ENCODE data around the gene CUL5.

- no peak for TF ChIP-seq CTCF (IDR thresholded peaks at IDR 0.05)
- no peak for TF ChIP-seq MAX (IDR thresholded peaks at IDR 0.05)
- no peak for TF ChIP-seq HOXA7 (CRISPR knock-in tag; IDR thresholded peaks at IDR 0.05)
- TF ChIP-seq REST (IDR thresholded peaks at IDR 0.05), result no peak
- TF ChIP-seq CHD2 (IDR thresholded peaks at IDR 0.05; ENCODE audit: low read length, partially characterized antibody), result no peak
- no peak for TF ChIP-seq POLR2A (IDR thresholded peaks at IDR 0.05; ENCODE audit: low read length)
- no peak for TF ChIP-seq TP53 (CRISPR knock-in tag; IDR thresholded peaks at IDR 0.05)
- TF ChIP-seq HDAC2 (IDR thresholded peaks at IDR 0.05), result no peak
- no peak for TF ChIP-seq CEBPB (IDR thresholded peaks at IDR 0.05)
- no peak for TF ChIP-seq RFX5 (IDR thresholded peaks at IDR 0.05)
- no peak for TF ChIP-seq EP300 (IDR thresholded peaks at IDR 0.05)
- TF ChIP-seq ELK1 (IDR thresholded peaks at IDR 0.05; ENCODE audit: low read depth, low read length), result no peak
- TF ChIP-seq EHMT2 (IDR thresholded peaks at IDR 0.05; ENCODE audit: low read depth), result no peak
- TF ChIP-seq ESRRA (IDR thresholded peaks at IDR 0.05; ENCODE audit: borderline replicate concordance, low read length), result no peak
Observed at GRCh38 chr11:108035690-108036089, 27.0 kb downstream of the CUL5 start.

Measured in A549 (cell line).